Coronary artery (tissue), 2 donors: ENCODE results near the gene LCE3C.

ENCODE experiments used
- DNase-seq: peaks from one replicate; pipeline ENCODE4 v3.0.0-alpha.2; 2017; ENCODE audit warnings: low spot score
- H3K27ac ChIP-seq, 2 donors: fragments of 200-600 bp; sonication (generic); one replicate each; pipeline ENCODE4 v1.5.1; 2016 to 2019
- H3K4me3 ChIP-seq: fragments of 200-600 bp; sonication (generic); 2 replicates; pipeline ENCODE4 v1.5.1; 2016; ENCODE audit warnings: mild to moderate bottlenecking, moderate library complexity
- CTCF ChIP-seq: fragments of 200-600 bp; sonication (generic); IDR thresholded peaks from one replicate; pipeline ENCODE4 v1.5.1; 2019; ENCODE audit warnings: antibody characterized with exemption

The LCE3C gene

GRCh38 chr1:152626744-152627143, 26.7 kb downstream of the LCE3C start:
- no peak overlapping the region for H3K27ac ChIP-seq
- no peak for DNase-seq
- TF ChIP-seq CTCF: no peak
- H3K4me3 ChIP-seq: no peak overlapping the region

- H3K27ac ChIP-seq: no peak overlapping the region
- no peak overlapping the region for H3K4me3 ChIP-seq
- TF ChIP-seq CTCF: no peak
- DNase-seq: no peak
Measured at GRCh38 chr1:152630596-152630995, 30.6 kb downstream of the LCE3C start.

GRCh38 chr1:152640351-152640750, 40.3 kb downstream of the LCE3C start:
- no peak for TF ChIP-seq CTCF
- no peak for DNase-seq

GRCh38 chr1:152643945-152644344, 43.9 kb downstream of the LCE3C start:
- TF ChIP-seq CTCF: no peak
- H3K27ac ChIP-seq: no peak overlapping the region
- H3K4me3 ChIP-seq: no peak overlapping the region
- DNase-seq: no peak

More at GRCh38 chr1:152640351-152640750, 40.3 kb downstream of the LCE3C start:
- H3K27ac ChIP-seq: no peak overlapping the region
- H3K4me3 ChIP-seq: no peak overlapping the region

GRCh38 chr1:152645146-152645545, 45.1 kb downstream of the LCE3C start:
- Histone ChIP-seq H3K27ac (no peak overlapping the region), H3K4me3 (no peak overlapping the region)
- no peak for DNase-seq
- no peak for TF ChIP-seq CTCF

GRCh38 chr1:152646656-152647055, 46.6 kb downstream of the LCE3C start:
- H3K4me3 ChIP-seq: no peak overlapping the region
- H3K27ac ChIP-seq: no peak overlapping the region
- DNase-seq: no peak
- no peak for TF ChIP-seq CTCF
